HG03097 (cell line): ENCODE results near the gene RNF182.
"Not testable (repeated sequence)": the region's sequence is repeated elsewhere in the genome, so short reads cannot be mapped to it uniquely, and the experiment has no call there.

ENCODE experiments used
- ATAC-seq: cut with Tn5 transposase; IDR thresholded peaks from one replicate; pipeline ENCODE4 v1.9.1; 2021; ENCODE audit not compliant: unreplicated experiment, low FRiP score

RNF182 gene

DNA sequence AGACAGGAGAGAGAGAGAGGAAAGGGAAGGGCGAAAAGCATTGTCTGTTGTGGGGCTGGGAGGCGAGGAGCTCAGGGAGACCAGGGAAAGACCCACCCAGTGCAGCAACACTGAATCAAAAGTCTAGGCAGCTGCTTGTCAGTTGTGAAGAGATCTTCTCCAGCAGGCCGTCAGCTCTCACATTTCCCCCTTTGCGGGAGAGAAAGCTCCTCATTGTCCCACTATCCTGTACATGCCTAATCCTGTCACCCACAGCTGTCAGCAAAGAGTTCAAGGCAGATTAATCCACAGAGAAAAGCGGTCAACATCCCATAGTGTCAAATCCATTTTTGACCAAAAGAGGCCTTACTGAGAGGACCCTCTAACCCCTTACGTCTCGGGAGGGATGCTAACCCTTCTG, 27.3 kb downstream of the RNF182 start:
- ATAC-seq, result no peak

- no peak for ATAC-seq
Measured at GRCh38 chr6:13953061-13953705, 28.4 kb downstream of the RNF182 start.

- ATAC-seq, result no peak
Measured at GRCh38 chr6:13965582-13966127, 40.9 kb downstream of the RNF182 start.

GRCh38 chr6:13971303-13971702, 46.6 kb downstream of the RNF182 start:
- no peak for ATAC-seq

DNA sequence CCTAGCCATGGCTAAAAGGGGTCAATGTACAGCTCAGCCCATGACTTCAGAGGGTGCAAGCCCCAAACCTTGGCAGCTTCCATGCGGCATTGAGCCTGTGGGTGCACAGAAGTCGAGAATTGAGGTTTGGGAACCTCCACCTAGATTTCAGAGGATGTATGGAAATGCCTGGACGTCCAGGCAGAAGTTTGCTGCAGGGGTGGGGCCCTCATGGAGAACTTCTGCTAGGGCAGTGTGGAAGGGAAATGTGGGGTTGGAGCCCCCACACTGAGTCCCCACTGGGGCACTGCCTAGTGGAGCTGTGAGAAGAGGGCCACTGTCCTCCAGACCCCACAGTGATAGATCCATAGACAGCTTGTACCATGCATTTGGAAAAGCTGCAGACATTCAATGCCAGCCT, 47.9 kb downstream of the RNF182 start:
- ATAC-seq, result not testable (repeated sequence)

DNA sequence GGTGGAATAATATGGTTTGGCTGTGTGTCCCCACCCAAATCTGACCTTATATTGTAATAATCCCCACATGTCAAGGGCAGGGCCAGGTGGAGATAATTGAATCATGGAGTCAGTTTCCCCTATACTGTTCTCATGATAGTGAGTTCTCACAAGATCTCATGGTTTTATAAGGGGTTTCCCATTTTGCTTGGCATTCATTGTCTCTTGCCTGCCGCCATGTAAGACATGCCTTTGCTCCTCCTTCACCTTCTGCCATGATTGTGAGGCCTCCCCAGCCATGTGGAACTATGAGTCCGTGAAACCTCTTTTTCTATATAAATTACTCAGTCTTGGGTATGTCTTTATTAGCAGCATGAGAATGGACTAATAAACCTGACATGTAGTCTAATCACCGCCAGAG, 48.7 kb downstream of the RNF182 start:
- not testable (repeated sequence) for ATAC-seq

DNA sequence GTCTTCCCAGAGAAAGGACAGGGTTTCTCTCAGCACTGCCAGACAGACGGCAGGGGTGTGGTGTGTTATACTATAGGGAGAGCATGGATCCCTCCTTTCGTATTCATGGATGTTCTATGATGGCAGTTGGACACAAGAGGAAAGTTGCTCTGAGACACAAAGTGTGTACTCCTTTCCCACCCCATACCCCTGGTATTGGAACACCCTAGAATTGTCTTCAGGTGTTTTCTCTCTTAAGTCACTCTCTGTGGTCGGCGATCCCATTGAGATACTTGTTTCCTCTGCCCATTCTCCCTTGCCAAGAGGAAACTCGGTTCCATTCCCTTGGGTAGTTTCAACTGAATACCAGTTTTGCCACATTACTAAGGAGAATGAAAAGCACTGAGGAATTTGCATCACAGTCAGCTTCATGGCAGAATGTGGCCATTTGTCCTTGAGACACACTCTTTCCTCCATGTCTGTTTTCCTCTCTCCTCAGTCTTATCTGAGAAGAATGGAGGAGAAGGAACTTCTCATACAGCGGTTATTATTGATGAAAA, 53.4 kb downstream of the RNF182 start:
- ATAC-seq, result no peak

- ATAC-seq, result no peak
Measured at GRCh38 chr6:13978787-13979186, 54.0 kb downstream of the RNF182 start.

DNA sequence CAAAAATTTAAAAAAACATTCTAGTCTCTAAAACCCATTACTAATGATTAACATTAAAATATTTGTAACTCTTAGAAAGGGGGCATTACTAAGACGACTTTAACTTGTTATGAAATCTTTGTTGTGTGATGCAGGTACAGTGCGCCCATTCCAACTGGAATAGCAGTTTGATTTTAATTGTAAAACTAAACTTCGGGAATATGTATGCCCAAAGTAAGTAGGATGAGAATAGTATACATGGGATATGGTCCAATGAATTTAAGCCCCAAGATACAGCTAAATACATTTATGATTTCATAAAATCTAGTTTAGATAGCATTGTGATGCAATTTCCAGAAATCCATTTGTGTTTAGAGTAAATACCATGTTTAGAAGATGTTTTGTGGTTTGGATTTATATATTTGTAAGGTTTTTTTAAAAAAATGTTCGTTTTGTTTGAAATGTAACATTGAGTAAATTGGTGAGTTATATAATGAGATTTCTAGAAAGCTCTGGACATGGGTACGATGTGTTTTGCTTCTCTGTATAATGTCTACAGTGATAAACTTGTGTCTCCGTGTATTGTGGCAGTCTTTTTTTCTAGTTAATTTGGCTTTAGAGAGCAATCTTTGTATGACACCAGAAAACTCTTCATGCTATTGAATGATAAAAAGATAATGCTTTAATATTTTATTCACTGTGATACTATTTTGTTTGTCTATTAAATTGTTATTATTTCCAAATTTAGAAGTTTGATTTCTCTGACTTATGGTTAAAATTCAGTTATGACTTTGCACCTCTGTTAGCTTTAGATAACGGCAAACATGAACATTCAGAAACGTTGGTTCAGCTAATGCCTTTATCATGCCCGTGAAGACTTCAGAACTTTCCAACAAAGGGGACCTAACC, 54.8 kb downstream of the RNF182 start:
- ATAC-seq, result no peak

GRCh38 chr6:13980534-13980933, 55.8 kb downstream of the RNF182 start:
- no peak for ATAC-seq

- no peak for ATAC-seq
Measured at GRCh38 chr6:13985663-13986325, 61.0 kb downstream of the RNF182 start.

GRCh38 chr6:13986700-13987399, 62.1 kb downstream of the RNF182 start:
- ATAC-seq, result no peak

- ATAC-seq, result no peak
Measured at GRCh38 chr6:13987400-13987865, 62.7 kb downstream of the RNF182 start.

- ATAC-seq, result no peak
Measured at GRCh38 chr6:13988049-13988738, 63.4 kb downstream of the RNF182 start.

GRCh38 chr6:13988908-13989307, 64.2 kb downstream of the RNF182 start:
- no peak for ATAC-seq

DNA sequence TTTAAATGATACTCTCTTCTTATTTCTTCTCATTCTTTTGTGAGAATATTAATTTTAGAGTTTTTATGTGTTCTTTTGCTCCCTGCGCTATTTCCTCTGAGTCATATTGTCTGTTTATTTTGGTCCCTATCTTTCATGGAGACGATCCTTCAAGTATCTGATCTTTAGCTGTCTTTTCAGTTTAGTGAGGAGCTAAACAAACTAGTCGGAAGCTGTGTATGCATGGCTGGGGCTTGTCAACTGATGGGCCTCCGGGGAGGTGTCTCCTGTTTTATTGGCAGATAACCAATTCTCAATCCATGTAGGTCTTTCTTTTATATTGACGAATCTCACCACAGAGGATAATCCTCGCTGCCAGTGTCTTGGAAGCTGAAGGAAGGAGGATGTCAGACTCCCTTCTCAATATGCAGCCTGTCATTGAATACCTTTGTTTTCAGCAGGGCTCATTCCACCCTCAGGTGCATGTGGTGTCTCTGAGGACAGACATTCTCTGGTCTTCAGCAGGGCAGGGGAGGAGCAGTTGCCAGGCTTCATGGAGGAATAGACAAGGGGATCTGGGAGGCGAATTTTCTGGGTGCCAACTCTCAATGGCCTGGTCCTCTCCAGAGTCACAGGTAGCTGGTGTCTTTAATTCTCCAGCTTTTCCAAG, 64.9 kb downstream of the RNF182 start:
- ATAC-seq, result no peak

- no peak for ATAC-seq
Measured at GRCh38 chr6:13990796-13991195, 66.0 kb downstream of the RNF182 start.

GRCh38 chr6:13991393-13991792, 66.6 kb downstream of the RNF182 start:
- ATAC-seq, result no peak

DNA sequence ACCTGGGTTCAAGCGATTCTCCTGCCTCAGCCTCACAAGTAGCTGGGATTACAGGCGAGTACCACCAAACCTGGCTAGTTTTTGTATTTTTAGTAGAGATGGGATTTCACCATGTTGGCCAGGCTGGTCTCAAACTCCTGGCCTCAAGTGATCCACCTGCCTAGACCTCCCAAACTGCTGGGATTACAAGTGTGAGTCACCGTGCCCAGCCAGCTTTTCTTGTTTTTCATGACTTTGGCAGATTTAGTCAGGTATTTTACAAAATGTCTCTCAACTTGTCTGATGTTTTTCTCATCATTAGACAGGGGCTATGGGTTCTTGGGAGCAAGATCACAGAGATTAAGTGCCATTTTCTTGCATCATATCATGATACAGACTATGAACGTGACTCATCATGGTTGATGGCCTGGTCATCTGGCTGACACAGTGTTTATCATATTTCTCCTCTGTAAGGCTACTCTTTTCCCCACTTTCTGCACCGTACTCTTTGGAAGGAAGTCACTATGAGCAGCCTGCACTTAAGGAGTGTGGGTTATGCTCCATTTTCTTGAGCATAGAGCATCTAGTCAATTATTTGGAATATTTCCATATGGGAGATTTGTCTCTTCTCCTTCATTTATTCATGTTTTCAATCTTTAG, 67.8 kb downstream of the RNF182 start:
- ATAC-seq, result no peak
